Activated T-cell treated with anti-CD3 and anti-CD28 coated beads, Interleukin-2, amount 50 U/mL, for 24 hours (primary cell): Measurements from ENCODE around the gene MEIS2.

ENCODE experiments used
- DNase-seq: peaks from one replicate; pipeline ENCODE4 v3.0.0-alpha.2; 2020
- H3K27ac Mint-ChIP-seq: 2 replicates; pipeline ENCODE4 v1.8.0; 2020; ENCODE audit warnings: mild to moderate bottlenecking, mixed read lengths
- H3K27me3 Mint-ChIP-seq: 2 replicates; pipeline ENCODE4 v1.8.0; 2020; ENCODE audit warnings: mixed read lengths
- H3K36me3 Mint-ChIP-seq: 2 replicates; pipeline ENCODE4 v1.8.0; 2020; ENCODE audit warnings: low read depth, mixed read lengths
- H3K4me1 Mint-ChIP-seq: 2 replicates; pipeline ENCODE4 v1.8.0; 2020; ENCODE audit warnings: low read depth, mixed read lengths
- H3K4me3 Mint-ChIP-seq: 2 replicates; pipeline ENCODE4 v1.8.0; 2020; ENCODE audit warnings: mild to moderate bottlenecking, moderate library complexity, mixed read lengths
- H3K9me3 Mint-ChIP-seq: 2 replicates; pipeline ENCODE4 v1.8.0; 2020; ENCODE audit warnings: mixed read lengths

The MEIS2 gene

GRCh38 chr15:37097144-37097919, 3.0 kb downstream of the MEIS2 start:
- Mint-ChIP-seq H3K9me3 (no peaks in the 10 kb centered on the region), H3K36me3 (peaks cover 2% of the 10 kb centered on the region), H3K4me1 (peaks cover 56% of the 10 kb centered on the region), H3K27ac (no peak overlapping the region), H3K27me3 (peaks cover 94% of the 10 kb centered on the region), H3K4me3 (peak overlapping the region; percentile 70)
- no peak for DNase-seq

DNA sequence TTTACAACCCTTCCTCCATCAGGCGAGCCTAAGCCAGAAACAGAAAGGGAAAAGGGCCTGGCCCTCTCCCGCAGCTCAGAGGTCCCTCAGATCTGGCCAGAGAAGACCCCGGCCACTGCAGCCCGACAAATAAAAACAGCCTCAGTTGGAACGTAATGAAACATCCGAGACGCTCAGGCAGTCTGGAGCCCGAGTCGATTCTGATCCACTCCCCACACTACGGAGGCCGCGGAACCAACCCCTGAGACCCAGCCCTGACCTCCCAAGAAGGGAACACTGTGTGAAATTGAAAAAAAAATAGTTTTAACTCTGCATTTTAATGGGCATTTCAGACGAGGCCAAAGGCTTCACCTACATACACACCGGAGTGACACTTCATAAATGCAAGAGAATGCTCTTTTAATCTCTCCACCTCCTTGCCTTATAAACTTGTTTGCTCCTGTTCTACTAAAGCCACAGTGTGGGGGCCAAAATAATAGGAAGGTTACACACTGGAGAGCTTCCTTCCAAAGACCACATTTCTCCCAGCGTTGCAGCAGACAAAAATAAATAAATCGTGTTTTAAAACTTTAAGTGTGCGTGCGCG, 3.7 kb downstream of the MEIS2 start:
- Mint-ChIP-seq H3K36me3 (peaks cover 2% of the 10 kb centered on the region), H3K4me3 (no peak overlapping the region), H3K4me1 (peaks cover 51% of the 10 kb centered on the region), H3K9me3 (no peaks in the 10 kb centered on the region), H3K27me3 (peaks cover 95% of the 10 kb centered on the region), H3K27ac (no peak overlapping the region)
- DNase-seq, result no peak

DNA sequence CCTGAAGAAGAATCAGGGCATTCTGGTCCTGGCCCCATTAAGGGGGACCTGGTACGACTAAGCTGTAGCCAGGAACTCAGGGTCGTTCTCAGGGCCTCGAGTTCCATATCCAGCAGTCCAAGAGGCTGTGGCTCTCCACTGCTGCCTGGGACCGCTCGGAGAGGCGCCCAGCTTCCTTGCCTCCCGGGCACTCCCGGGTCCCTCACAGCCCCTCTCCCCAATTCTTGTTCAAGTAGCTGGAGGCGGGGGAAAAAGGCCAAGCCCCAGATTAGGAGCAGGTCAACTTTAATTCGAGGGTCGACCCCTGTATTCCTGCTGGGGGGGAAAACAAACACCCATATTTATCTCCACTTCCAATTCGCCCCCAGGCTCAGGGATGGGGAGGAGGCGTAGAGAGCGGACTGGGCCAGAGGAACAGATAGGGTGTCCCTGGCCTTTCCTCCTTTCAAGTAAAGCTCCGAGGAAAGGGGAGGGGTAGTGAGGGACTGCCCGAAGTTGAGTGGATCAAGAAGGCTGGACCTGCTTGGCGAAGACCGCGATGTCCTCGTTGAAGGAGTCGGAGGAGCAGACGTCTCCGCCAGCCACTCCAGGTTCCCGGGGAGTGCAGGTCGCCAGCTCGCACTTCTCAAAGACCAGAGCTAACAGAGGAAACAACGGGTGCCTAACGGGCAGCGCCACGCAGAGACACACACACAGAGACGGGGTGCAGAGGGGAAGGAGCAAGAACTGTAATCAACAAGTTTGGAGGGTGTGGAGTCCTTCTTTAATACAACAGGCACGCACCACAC, 4.4 kb downstream of the MEIS2 start:
- Mint-ChIP-seq H3K9me3 (no peaks in the 10 kb centered on the region), H3K27ac (no peak overlapping the region), H3K4me3 (no peak overlapping the region), H3K36me3 (no peaks in the 10 kb centered on the region), H3K27me3 (peaks cover 94% of the 10 kb centered on the region), H3K4me1 (peaks cover 47% of the 10 kb centered on the region)
- DNase-seq, result no peak

DNA sequence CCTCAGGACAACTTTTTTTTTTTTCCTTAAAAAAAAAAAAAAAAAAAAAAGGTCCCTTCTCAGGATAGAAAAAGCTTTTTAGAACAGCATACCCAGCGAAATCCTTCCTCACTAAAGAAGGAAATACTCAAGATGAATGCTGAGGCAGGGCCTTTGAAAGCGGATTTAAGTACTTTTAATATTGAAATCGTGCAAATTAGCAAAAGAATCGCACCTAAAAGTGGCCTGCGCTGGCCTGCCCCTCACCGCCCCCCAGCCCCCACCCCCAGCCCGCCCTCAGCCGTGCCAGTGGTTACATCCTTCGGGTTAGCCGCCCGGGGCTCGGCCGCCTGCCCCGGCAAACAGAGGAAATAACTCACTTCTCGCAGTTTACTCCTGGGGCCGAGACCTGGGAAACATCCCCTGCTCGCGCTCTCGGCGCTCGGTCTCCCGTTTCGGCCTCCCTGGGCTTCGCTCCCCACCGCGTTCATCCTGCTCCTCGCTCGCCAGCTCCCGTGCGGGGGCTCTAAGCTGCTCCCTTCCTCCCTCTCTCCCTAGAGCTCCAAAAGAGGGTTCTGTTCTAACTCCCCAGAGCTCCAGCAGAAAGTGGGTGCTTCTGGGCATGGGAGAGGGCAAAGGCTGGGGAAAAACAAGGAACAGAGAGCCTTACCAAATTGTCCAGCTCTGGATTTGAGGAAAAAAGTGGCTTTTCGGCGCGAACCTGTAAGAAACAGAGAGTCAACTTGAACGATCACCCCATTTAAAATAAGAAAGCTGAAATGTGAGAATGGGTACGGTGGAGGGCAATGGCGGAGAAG, 5.2 kb downstream of the MEIS2 start:
- Mint-ChIP-seq H3K4me3 (no peak overlapping the region), H3K27me3 (peaks cover 91% of the 10 kb centered on the region), H3K27ac (no peak overlapping the region), H3K9me3 (no peaks in the 10 kb centered on the region), H3K36me3 (no peaks in the 10 kb centered on the region), H3K4me1 (peaks cover 40% of the 10 kb centered on the region)
- no peak for DNase-seq

GRCh38 chr15:37094333-37094914, 5.9 kb downstream of the MEIS2 start:
- Mint-ChIP-seq H3K36me3 (no peaks in the 10 kb centered on the region), H3K4me3 (no peak overlapping the region), H3K4me1 (peaks cover 35% of the 10 kb centered on the region), H3K27ac (no peak overlapping the region), H3K27me3 (peaks cover 86% of the 10 kb centered on the region), H3K9me3 (no peaks in the 10 kb centered on the region)
- no peak for DNase-seq

- H3K9me3 Mint-ChIP-seq, result no peaks in the 10 kb centered on the region
- no peak overlapping the region for H3K4me3 Mint-ChIP-seq
- no peak for DNase-seq
- no peak overlapping the region for H3K27ac Mint-ChIP-seq
- peaks cover 29% of the 10 kb centered on the region for H3K4me1 Mint-ChIP-seq
- H3K36me3 Mint-ChIP-seq, result no peaks in the 10 kb centered on the region
- H3K27me3 Mint-ChIP-seq, result peaks cover 85% of the 10 kb centered on the region
Observed at GRCh38 chr15:37093480-37094332, 6.6 kb downstream of the MEIS2 start.

DNA sequence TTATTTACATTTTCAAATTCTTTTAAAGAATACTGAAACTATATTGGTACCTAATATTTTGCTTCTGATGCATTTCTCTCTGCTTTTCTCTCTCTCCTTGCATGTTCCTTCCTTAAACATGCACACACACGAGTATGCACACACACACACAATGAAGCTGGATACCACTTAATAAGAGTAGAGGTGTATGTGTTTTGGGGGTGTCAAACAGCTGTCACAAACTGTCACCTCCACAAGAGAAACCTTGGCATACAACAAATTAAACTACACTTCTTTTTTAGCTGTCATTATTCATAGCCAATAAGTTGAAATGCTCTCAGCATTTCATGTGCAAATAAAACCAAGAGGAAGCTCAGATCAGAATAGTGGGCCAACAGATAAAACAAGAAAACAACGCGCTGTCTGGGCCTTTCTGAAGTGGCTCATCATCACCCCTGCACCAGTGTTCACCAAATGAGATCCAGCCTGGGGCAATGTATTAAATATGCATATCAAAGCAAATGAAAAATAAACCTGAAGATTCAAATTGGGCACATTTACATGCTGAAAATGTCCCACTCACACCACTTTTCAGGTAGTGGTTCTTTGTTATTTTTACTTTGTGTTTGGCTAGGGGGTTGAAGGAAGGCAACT, 9.7 kb downstream of the MEIS2 start:
- H3K36me3 Mint-ChIP-seq, result no peaks in the 10 kb centered on the region
- H3K27ac Mint-ChIP-seq, result no peak overlapping the region
- H3K4me1 Mint-ChIP-seq, result peaks cover 5% of the 10 kb centered on the region
- DNase-seq, result no peak
- no peaks in the 10 kb centered on the region for H3K9me3 Mint-ChIP-seq
- no peak overlapping the region for H3K4me3 Mint-ChIP-seq
- peaks cover 66% of the 10 kb centered on the region for H3K27me3 Mint-ChIP-seq

DNA sequence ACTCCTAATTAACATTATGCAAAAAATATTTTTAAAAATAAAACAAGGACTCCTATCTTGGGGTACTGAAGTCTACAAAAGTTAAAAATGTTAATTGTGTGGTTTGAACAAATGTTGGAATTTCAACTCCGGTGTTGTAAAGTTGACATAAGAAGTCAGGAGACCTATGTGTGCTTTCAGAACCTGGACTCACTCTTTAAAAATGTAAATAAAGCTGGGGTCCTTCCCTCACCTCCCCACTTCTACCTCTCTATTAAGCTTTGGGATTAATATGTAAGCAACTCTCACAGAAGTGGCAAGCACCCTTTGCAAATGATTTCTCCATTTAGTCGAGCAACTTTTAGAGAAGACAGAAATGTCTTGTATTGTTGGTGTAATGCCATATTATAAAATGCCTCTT, 11.9 kb downstream of the MEIS2 start:
- no peaks in the 10 kb centered on the region for H3K9me3 Mint-ChIP-seq
- H3K27ac Mint-ChIP-seq, result no peak overlapping the region
- peaks cover 46% of the 10 kb centered on the region for H3K27me3 Mint-ChIP-seq
- no peak overlapping the region for H3K4me3 Mint-ChIP-seq
- H3K36me3 Mint-ChIP-seq, result no peaks in the 10 kb centered on the region
- H3K4me1 Mint-ChIP-seq, result no peaks in the 10 kb centered on the region
- DNase-seq, result no peak

DNA sequence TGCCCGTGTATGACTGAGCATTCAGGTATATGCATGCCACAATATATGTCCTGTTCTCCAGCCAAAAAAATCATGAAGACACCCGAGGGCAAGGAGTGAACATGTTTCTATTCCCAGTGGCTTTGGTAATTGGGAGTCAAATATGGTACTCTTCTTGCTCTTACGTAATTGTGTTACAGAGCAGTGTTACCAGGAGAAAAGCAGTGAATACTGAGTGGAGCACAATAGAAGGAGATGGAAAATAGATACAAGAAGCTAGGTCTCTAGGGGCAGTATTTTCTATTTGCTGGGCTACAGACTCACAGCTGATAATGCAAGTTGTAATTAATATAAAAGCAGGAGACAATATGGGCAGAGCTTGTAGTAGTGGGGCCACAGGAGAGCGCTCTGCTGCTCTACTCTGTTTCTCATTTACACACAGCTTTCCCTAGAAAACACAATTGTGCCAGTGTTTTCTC, 13.2 kb downstream of the MEIS2 start:
- Mint-ChIP-seq H3K9me3 (no peaks in the 10 kb centered on the region), H3K4me3 (no peak overlapping the region), H3K27ac (no peak overlapping the region), H3K4me1 (no peaks in the 10 kb centered on the region), H3K36me3 (no peaks in the 10 kb centered on the region), H3K27me3 (peaks cover 34% of the 10 kb centered on the region)
- no peak for DNase-seq

DNA sequence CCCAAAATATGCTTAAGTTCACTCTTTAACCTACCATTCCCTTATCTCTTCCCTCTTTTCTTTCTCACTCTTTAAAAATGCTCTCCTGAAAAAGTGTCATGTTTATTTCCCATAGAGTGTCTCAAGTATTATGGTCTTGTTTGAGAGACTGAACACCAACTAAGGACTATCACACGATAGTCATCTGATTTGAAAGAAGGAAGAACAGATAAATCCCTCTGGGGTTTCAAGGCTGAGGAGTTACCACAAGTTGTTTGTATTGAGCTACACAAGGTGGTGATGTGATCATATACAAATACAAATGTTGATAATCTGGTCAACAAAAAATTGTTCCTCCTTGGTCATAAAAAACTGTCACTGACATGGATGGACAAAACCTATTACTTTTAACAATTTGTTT, 13.8 kb downstream of the MEIS2 start:
- no peak for DNase-seq
- H3K36me3 Mint-ChIP-seq, result no peaks in the 10 kb centered on the region
- peaks cover 27% of the 10 kb centered on the region for H3K27me3 Mint-ChIP-seq
- no peak overlapping the region for H3K27ac Mint-ChIP-seq
- no peaks in the 10 kb centered on the region for H3K9me3 Mint-ChIP-seq
- H3K4me1 Mint-ChIP-seq, result no peaks in the 10 kb centered on the region
- no peak overlapping the region for H3K4me3 Mint-ChIP-seq

- peaks cover 24% of the 10 kb centered on the region for H3K27me3 Mint-ChIP-seq
- DNase-seq, result no peak
- H3K4me1 Mint-ChIP-seq, result no peaks in the 10 kb centered on the region
- no peaks in the 10 kb centered on the region for H3K36me3 Mint-ChIP-seq
- no peak overlapping the region for H3K27ac Mint-ChIP-seq
- H3K9me3 Mint-ChIP-seq, result no peaks in the 10 kb centered on the region
- no peak overlapping the region for H3K4me3 Mint-ChIP-seq
Observed at GRCh38 chr15:37086120-37086519, 14.2 kb downstream of the MEIS2 start.

DNA sequence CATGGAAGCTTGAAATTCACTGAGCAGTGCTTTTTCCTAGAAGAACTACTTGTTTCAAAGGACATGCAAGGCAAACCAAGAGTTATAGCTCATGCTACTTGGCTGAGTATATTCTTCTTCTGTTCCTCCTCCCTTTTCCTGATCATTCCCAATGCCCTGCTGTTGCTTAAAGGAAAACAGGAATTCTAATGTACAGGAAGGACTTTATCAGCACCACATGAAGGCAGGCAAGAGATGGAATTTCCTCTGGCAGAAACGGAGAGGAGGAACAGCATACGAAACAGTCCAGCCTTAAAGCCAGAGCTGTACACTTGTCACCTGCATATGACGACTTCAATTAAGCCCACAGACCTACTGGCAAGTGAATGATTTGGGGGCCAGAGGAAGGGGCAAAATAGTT, 15.7 kb downstream of the MEIS2 start:
- Mint-ChIP-seq H3K4me3 (no peak overlapping the region), H3K27ac (no peak overlapping the region), H3K27me3 (peaks cover 22% of the 10 kb centered on the region), H3K4me1 (no peaks in the 10 kb centered on the region), H3K9me3 (no peaks in the 10 kb centered on the region), H3K36me3 (no peaks in the 10 kb centered on the region)
- no peak for DNase-seq

DNA sequence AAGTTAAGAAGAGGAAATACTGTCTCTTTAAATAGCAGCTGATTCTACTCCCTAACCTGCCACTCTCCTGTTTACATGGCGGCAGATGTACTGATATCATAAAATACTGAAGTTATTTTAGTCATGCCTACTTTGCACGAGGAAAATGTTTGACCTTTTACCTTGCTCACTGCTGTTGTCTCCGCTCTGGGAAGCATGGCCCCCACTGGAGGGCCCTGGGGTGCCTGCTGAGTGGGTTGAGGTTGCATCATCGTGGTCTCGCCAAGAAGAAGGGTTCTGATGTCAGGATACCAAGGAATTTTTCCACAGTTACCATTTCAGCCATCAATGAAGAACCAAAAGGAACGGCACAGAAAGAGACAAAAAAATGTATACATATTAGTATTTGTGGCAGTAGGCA, 16.7 kb downstream of the MEIS2 start:
- Mint-ChIP-seq H3K4me1 (no peaks in the 10 kb centered on the region), H3K27ac (no peak overlapping the region), H3K9me3 (no peaks in the 10 kb centered on the region), H3K27me3 (peaks cover 18% of the 10 kb centered on the region), H3K36me3 (no peaks in the 10 kb centered on the region), H3K4me3 (no peak overlapping the region)
- DNase-seq, result no peak
